HG03103 (cell line): ENCODE measurements around the gene PVALB.

Experiments
- ATAC-seq: cut with Tn5 transposase; IDR thresholded peaks from one replicate; pipeline ENCODE4 v1.9.1; 2021; ENCODE audit warnings: low read depth; ENCODE audit not compliant: unreplicated experiment

The PVALB gene

GRCh38 chr22:36815558-36816338 is 1.1 kb downstream of the PVALB start:
- ATAC-seq: no peak

GRCh38 chr22:36814801-36815200 is 2.0 kb downstream of the PVALB start:
- ATAC-seq: no peak

GRCh38 chr22:36811094-36811800 is 5.6 kb downstream of the PVALB start:
- ATAC-seq: no peak

GRCh38 chr22:36809351-36809750 is 7.5 kb downstream of the PVALB start:
- no peak for ATAC-seq

- no peak for ATAC-seq
Observed at GRCh38 chr22:36808721-36809344, 8.0 kb downstream of the PVALB start.

GRCh38 chr22:36807627-36808026 is 9.2 kb downstream of the PVALB start:
- ATAC-seq: no peak

GRCh38 chr22:36806835-36807234 is 10.0 kb downstream of the PVALB start:
- ATAC-seq: no peak

- no peak for ATAC-seq
Observed at GRCh38 chr22:36803358-36803757, 13.5 kb downstream of the PVALB start.

GRCh38 chr22:36798674-36799066 is 18.2 kb downstream of the PVALB start:
- ATAC-seq: no peak

- ATAC-seq: no peak
Observed at GRCh38 chr22:36797911-36798673, 18.7 kb downstream of the PVALB start.

GRCh38 chr22:36797374-36797773 is 19.5 kb downstream of the PVALB start:
- no peak for ATAC-seq

GRCh38 chr22:36796552-36797175 is 20.2 kb downstream of the PVALB start:
- no peak for ATAC-seq

GRCh38 chr22:36795633-36796032 is 21.2 kb downstream of the PVALB start:
- no peak for ATAC-seq

- ATAC-seq: no peak
Observed at GRCh38 chr22:36790648-36791047, 26.2 kb downstream of the PVALB start.

- no peak for ATAC-seq
Observed at GRCh38 chr22:36787204-36787988, 29.4 kb downstream of the PVALB start.

- ATAC-seq: no peak
Observed at GRCh38 chr22:36783743-36784142, 33.1 kb downstream of the PVALB start.

- ATAC-seq: no peak
Observed at GRCh38 chr22:36781656-36782627, 34.9 kb downstream of the PVALB start.

GRCh38 chr22:36778020-36778419 is 38.8 kb downstream of the PVALB start:
- no peak for ATAC-seq

GRCh38 chr22:36776722-36777121 is 40.1 kb downstream of the PVALB start:
- ATAC-seq: no peak
